ENCODE data around the gene EML3. TPM values are rescaled to one million over a fixed set of nuclear protein-coding genes. Genes with fewer than 3 reads are reported as not detected.
A peak's percentile ranks its signal among the peaks of the same experiment; 100 is the strongest.

The EML3 gene
- total RNA-seq, 3 donors from 2014 or later, result 34.7 to 58.7 (median 35.7) TPM

GRCh38 chr11:62614275-62614674 is 1.7 kb upstream of the EML3 start:
- Histone ChIP-seq H3K36me3 (no peaks in the 10 kb centered on the region), H3K4me1 (peaks cover 7% of the 10 kb centered on the region in 2 donors), H3K4me3 (no peak overlapping the region), H3K27ac (peak overlapping the region; percentile 97 to 99), H3K9me3 (no peaks in the 10 kb centered on the region), H3K27me3 (no peaks in the 10 kb centered on the region)
- no peak for DNase-seq (ENCODE audit: low spot score in 2 of 2)
- intact Hi-C loops (cut with DNase I; ENCODE audit: low total_unique reads), result no loop called here
- TF ChIP-seq POLR2A (IDR thresholded peaks at IDR 0.05) (no peak), CTCF (IDR thresholded peaks at IDR 0.05) (no peak), POLR2AphosphoS5 (IDR thresholded peaks at IDR 0.05) (no peak)

- peak in 1 of 2 donors; percentile 63 for DNase-seq (ENCODE audit: low spot score in 2 of 2)
- H3K4me1 ChIP-seq, result peaks cover 7% of the 10 kb centered on the region in 2 donors
- no peaks in the 10 kb centered on the region for H3K9me3 ChIP-seq
- H3K4me3 ChIP-seq, result peak overlapping the region; percentile 73 to 85 (median 85)
- no peaks in the 10 kb centered on the region for H3K27me3 ChIP-seq
- TF ChIP-seq POLR2AphosphoS5 (IDR thresholded peaks at IDR 0.05) (no peak), CTCF (IDR thresholded peaks at IDR 0.05) (no peak), POLR2A (IDR thresholded peaks at IDR 0.05) (no peak)
- no peaks in the 10 kb centered on the region for H3K36me3 ChIP-seq
- peak overlapping the region; percentile 97 to 99 for H3K27ac ChIP-seq
- intact Hi-C loops (cut with DNase I; ENCODE audit: low total_unique reads), result no loop called here
Observed at GRCh38 chr11:62613291-62613778, 760 bp upstream of the EML3 start.

- peak overlapping the region; percentile 73 to 85 (median 85) for H3K4me3 ChIP-seq
- no peaks in the 10 kb centered on the region for H3K27me3 ChIP-seq
- peak overlapping the region; percentile 97 to 99 for H3K27ac ChIP-seq
- H3K4me1 ChIP-seq, result peaks cover 7% of the 10 kb centered on the region in 2 donors
- no peaks in the 10 kb centered on the region for H3K9me3 ChIP-seq
- no peak for DNase-seq (ENCODE audit: low spot score in 2 of 2)
- H3K36me3 ChIP-seq, result no peaks in the 10 kb centered on the region
- intact Hi-C loops (cut with DNase I; ENCODE audit: low total_unique reads), result no loop called here
- no peak for TF ChIP-seq POLR2A (IDR thresholded peaks at IDR 0.05)
- TF ChIP-seq CTCF (IDR thresholded peaks at IDR 0.05), result no peak
- no peak for TF ChIP-seq POLR2AphosphoS5 (IDR thresholded peaks at IDR 0.05)
Observed at GRCh38 chr11:62611705-62612365, 740 bp downstream of the EML3 start.

- H3K27ac ChIP-seq, result peak overlapping the region; percentile 97 to 99
- no peaks in the 10 kb centered on the region for H3K36me3 ChIP-seq
- H3K4me1 ChIP-seq, result peaks cover 7% of the 10 kb centered on the region in 2 donors
- no peak for DNase-seq (ENCODE audit: low spot score in 2 of 2)
- no peaks in the 10 kb centered on the region for H3K9me3 ChIP-seq
- H3K4me3 ChIP-seq, result peak overlapping the region; percentile 73 to 85 (median 85)
- TF ChIP-seq POLR2AphosphoS5 (IDR thresholded peaks at IDR 0.05), result no peak
- TF ChIP-seq POLR2A (IDR thresholded peaks at IDR 0.05), result no peak
- TF ChIP-seq CTCF (IDR thresholded peaks at IDR 0.05), result no peak
- H3K27me3 ChIP-seq, result no peaks in the 10 kb centered on the region
- intact Hi-C loops (cut with DNase I; ENCODE audit: low total_unique reads), result no loop called here
Observed at GRCh38 chr11:62610814-62611704, 1.5 kb downstream of the EML3 start.
